PFSK-1 (cell line): ENCODE data around the gene FYB2.

Experiments
- FOXP2 ChIP-seq: optimal IDR thresholded peaks from 2 replicates; pipeline ENCODE3; 2011; ENCODE audit warnings: borderline replicate concordance, control low read depth, inconsistent platforms; ENCODE audit not compliant: insufficient read depth; ENCODE audit errors: extremely low read length, extremely low read depth
- POLR2AphosphoS5 ChIP-seq: IDR thresholded peaks from 2 replicates; pipeline ENCODE4 v1.6.1; 2012; ENCODE audit warnings: low read depth, mild to moderate bottlenecking, control low read depth, low read length, moderate library complexity
- SIN3A ChIP-seq: IDR thresholded peaks from 2 replicates; pipeline ENCODE4 v1.6.1; 2012; ENCODE audit warnings: mild to moderate bottlenecking, low read length, moderate library complexity, borderline replicate concordance; ENCODE audit not compliant: insufficient read depth
- TAF1 ChIP-seq: IDR thresholded peaks from 2 replicates; pipeline ENCODE4 v1.6.1; 2012; ENCODE audit warnings: low read length, control low read depth, borderline replicate concordance; ENCODE audit not compliant: insufficient read depth
- TF ChIP-seq, protein P1 (sequence below), 2 experiments: IDR thresholded peaks; 2 replicates each; pipeline versions ENCODE4 v1.6.1 to v1.8.0; 2011 to 2012; ENCODE audit warnings: low read depth in 2 of 2, low read length in 2 of 2, control low read depth in 1 of 2, inconsistent platforms in 1 of 2, mild to moderate bottlenecking in 1 of 2, moderate library complexity in 1 of 2; ENCODE audit not compliant: insufficient read depth in 1 of 2

Gene FYB2

DNA sequence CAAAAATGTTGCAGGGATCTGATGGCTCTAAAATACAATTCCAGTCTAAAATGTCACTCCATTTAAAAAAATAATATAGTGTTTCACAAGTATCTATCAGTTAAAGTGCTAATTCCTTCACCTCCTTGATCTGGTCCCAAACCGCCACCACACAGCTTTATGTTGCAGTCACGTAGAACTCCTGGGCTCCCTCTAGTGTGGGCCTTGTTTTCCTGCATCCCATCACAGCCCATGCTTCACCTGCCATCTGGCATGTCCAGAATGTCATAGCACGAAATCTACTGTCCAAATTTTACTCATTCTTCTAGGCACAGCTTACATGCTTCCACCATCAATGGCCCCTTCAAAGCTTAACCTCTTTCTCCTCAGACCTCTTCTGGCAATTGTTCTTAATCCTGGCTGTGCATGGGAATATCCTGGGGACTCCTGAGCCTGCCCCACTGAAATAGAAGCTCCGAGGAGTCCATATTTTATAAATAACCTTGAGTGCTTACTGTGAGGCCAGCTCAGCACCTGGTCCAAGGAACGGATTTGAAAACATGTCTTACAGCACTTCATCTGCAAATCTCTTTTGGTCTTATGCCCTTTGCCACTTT is 15.5 kb downstream of the FYB2 start:
- TF ChIP-seq, protein P1, sequence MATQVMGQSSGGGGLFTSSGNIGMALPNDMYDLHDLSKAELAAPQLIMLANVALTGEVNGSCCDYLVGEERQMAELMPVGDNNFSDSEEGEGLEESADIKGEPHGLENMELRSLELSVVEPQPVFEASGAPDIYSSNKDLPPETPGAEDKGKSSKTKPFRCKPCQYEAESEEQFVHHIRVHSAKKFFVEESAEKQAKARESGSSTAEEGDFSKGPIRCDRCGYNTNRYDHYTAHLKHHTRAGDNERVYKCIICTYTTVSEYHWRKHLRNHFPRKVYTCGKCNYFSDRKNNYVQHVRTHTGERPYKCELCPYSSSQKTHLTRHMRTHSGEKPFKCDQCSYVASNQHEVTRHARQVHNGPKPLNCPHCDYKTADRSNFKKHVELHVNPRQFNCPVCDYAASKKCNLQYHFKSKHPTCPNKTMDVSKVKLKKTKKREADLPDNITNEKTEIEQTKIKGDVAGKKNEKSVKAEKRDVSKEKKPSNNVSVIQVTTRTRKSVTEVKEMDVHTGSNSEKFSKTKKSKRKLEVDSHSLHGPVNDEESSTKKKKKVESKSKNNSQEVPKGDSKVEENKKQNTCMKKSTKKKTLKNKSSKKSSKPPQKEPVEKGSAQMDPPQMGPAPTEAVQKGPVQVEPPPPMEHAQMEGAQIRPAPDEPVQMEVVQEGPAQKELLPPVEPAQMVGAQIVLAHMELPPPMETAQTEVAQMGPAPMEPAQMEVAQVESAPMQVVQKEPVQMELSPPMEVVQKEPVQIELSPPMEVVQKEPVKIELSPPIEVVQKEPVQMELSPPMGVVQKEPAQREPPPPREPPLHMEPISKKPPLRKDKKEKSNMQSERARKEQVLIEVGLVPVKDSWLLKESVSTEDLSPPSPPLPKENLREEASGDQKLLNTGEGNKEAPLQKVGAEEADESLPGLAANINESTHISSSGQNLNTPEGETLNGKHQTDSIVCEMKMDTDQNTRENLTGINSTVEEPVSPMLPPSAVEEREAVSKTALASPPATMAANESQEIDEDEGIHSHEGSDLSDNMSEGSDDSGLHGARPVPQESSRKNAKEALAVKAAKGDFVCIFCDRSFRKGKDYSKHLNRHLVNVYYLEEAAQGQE (IDR thresholded peaks at IDR 0.05; ENCODE audit: insufficient read depth in 1 of 2, low read depth in 2 of 2, low read length in 2 of 2) = no peak
- TF ChIP-seq TAF1 = no peak
- no peak for TF ChIP-seq FOXP2
- TF ChIP-seq SIN3A = no peak
- TF ChIP-seq POLR2AphosphoS5 = no peak

- no peak for TF ChIP-seq FOXP2
- TF ChIP-seq TAF1 = no peak
- TF ChIP-seq SIN3A = no peak
These were observed 19.4 kb downstream of the FYB2 start for GRCh38 chr1:56799605-56800400.

GRCh38 chr1:56798053-56798471 is 21.1 kb downstream of the FYB2 start:
- TF ChIP-seq, protein P1 (IDR thresholded peaks at IDR 0.05; ENCODE audit: insufficient read depth in 1 of 2, low read depth in 2 of 2, low read length in 2 of 2) = no peak
- TF ChIP-seq FOXP2 = no peak
- TF ChIP-seq SIN3A = no peak
- TF ChIP-seq TAF1 = no peak
- TF ChIP-seq POLR2AphosphoS5 = no peak

GRCh38 chr1:56797065-56797685 is 22.0 kb downstream of the FYB2 start:
- TF ChIP-seq, protein P1 (IDR thresholded peaks at IDR 0.05; ENCODE audit: insufficient read depth in 1 of 2, low read depth in 2 of 2, low read length in 2 of 2) = no peak
- TF ChIP-seq POLR2AphosphoS5 (no peak), FOXP2 (no peak), SIN3A (no peak), TAF1 (no peak)

GRCh38 chr1:56795870-56796269 is 23.3 kb downstream of the FYB2 start:
- no peak for TF ChIP-seq TAF1
- TF ChIP-seq SIN3A = no peak
- no peak for TF ChIP-seq FOXP2
- no peak for TF ChIP-seq POLR2AphosphoS5

- TF ChIP-seq TAF1 (no peak), POLR2AphosphoS5 (no peak), FOXP2 (no peak), SIN3A (no peak)
- TF ChIP-seq, protein P1 (IDR thresholded peaks at IDR 0.05; ENCODE audit: insufficient read depth in 1 of 2, low read depth in 2 of 2, low read length in 2 of 2) = no peak
These were observed 29.2 kb downstream of the FYB2 start for GRCh38 chr1:56790036-56790435.
